Colon (tissue), 2 donors: ENCODE measurements around the gene DOK3.
"Not testable (repeated sequence)": the region's sequence is repeated elsewhere in the genome, so short reads cannot be mapped to it uniquely, and the experiment has no call there.

Source experiments
- FAIRE-seq: peaks from 2 replicates; lab custom pipeline; 2012; peaks lifted over from hg19 to GRCh38; lab: Jason Lieb, UNC
- donor health status: control.
- donor health status: control.

Gene DOK3

GRCh38 chr5:177496727-177497291, 12.8 kb downstream of the DOK3 start:
- FAIRE-seq = no peak

GRCh38 chr5:177496070-177496726, 13.4 kb downstream of the DOK3 start:
- FAIRE-seq = no peak

GRCh38 chr5:177495243-177496060, 14.2 kb downstream of the DOK3 start:
- FAIRE-seq = no peak

- FAIRE-seq = no peak
Measured at GRCh38 chr5:177494346-177495195, 15.1 kb downstream of the DOK3 start.

- FAIRE-seq = no peak
Measured at GRCh38 chr5:177493795-177494345, 15.8 kb downstream of the DOK3 start.

GRCh38 chr5:177492841-177493240, 16.8 kb downstream of the DOK3 start:
- FAIRE-seq = no peak

- no peak for FAIRE-seq
Measured at GRCh38 chr5:177491983-177492746, 17.5 kb downstream of the DOK3 start.

- no peak for FAIRE-seq
Measured at GRCh38 chr5:177491429-177491945, 18.1 kb downstream of the DOK3 start.

- no peak for FAIRE-seq
Measured at GRCh38 chr5:177490992-177491391, 18.6 kb downstream of the DOK3 start.

GRCh38 chr5:177490311-177490991, 19.2 kb downstream of the DOK3 start:
- FAIRE-seq = no peak

- no peak for FAIRE-seq
Measured at GRCh38 chr5:177489119-177489716, 20.4 kb downstream of the DOK3 start.

GRCh38 chr5:177487975-177488374, 21.7 kb downstream of the DOK3 start:
- no peak for FAIRE-seq

GRCh38 chr5:177487144-177487543, 22.5 kb downstream of the DOK3 start:
- FAIRE-seq = no peak

GRCh38 chr5:177486256-177486655, 23.4 kb downstream of the DOK3 start:
- no peak for FAIRE-seq

- FAIRE-seq = not testable (repeated sequence)
Measured at GRCh38 chr5:177485753-177486152, 23.9 kb downstream of the DOK3 start.

GRCh38 chr5:177484902-177485549, 24.6 kb downstream of the DOK3 start:
- FAIRE-seq = no peak

GRCh38 chr5:177483994-177484901, 25.4 kb downstream of the DOK3 start:
- FAIRE-seq = no peak

GRCh38 chr5:177483042-177483441, 26.6 kb downstream of the DOK3 start:
- FAIRE-seq = no peak
